ENCODE data around the gene FGF16.
"Not testable (repeated sequence)": the region's sequence is repeated elsewhere in the genome, so short reads cannot be mapped to it uniquely, and the experiment has no call there.

FGF16 gene

GRCh38 chrX:77447653-77448569 lies 722 bp downstream of the FGF16 start:
- no peak for DNase-seq

- no peak for DNase-seq
These were observed 3.2 kb downstream of the FGF16 start for GRCh38 chrX:77450415-77450814.

DNA sequence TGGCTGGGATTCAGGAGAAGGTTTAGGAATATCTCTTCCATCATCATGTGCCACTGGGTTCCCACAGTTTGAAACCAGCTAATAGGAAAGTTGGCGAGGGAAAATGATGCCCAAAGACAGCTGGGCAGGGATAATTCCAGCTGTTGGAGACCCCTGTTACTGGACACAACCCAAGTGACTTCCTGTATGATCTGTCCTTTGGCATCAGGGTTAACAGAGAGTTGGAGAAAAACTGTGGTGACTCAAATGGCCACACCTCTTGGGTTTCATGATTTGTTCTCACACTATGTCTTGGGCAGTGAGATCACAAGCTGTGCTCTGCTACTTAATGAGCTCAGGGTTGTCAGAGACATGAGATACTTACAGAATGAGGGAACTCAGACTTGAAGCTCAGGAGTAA lies 3.8 kb downstream of the FGF16 start:
- DNase-seq = no peak

GRCh38 chrX:77453190-77453589 lies 6.0 kb downstream of the FGF16 start:
- no peak for DNase-seq

GRCh38 chrX:77455437-77455836 lies 8.2 kb downstream of the FGF16 start:
- DNase-seq = no peak

- no peak for DNase-seq
These were observed 36.9 kb downstream of the FGF16 start for GRCh38 chrX:77484045-77484444.

- no peak for DNase-seq
These were observed 46.7 kb downstream of the FGF16 start for GRCh38 chrX:77493677-77494553.

- not testable (repeated sequence) for DNase-seq
These were observed 53.0 kb downstream of the FGF16 start for GRCh38 chrX:77500164-77500563.

- no peak for DNase-seq
These were observed 55.8 kb downstream of the FGF16 start for GRCh38 chrX:77502951-77503525.

DNA sequence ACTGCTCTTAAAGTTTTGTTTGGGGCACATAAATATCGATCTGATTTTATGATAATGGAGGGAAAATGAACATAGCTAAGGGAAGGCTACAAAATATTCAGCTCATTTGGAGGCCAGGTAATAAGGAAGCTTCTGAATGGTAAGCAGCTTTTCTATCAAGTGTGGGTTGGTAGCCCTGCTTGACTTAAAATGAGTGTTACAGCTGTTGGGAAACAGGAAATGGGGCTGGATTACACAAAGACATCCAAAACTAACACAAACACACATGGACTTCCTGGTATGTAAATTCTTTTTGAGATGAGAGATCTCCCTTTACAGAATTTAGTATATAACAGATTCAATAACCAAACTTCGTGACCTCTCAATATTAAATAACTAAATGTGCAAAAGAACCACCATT lies 58.0 kb downstream of the FGF16 start:
- no peak for DNase-seq

Measured in GOT3 (cell line).